Liver (tissue), 9 donors: Measurements from ENCODE around the gene RALGPS1. TPM values are rescaled to one million over a fixed set of nuclear protein-coding genes. Genes with fewer than 3 reads are reported as not detected.

ENCODE experiments used
- DNase-seq: peaks from one replicate; pipeline ENCODE4 v3.0.0-alpha.2; 2017; ENCODE audit warnings: low spot score
- H3K27ac ChIP-seq, 2 donors: one replicate each; pipeline ENCODE4 v1.7.0; 2013; ENCODE audit warnings: inconsistent platforms in 2 of 2, low read length in 2 of 2, control low read depth in 1 of 2, low read depth in 1 of 2, mild to moderate bottlenecking in 1 of 2
- H3K27me3 ChIP-seq, 4 donors: one replicate each; pipeline versions ENCODE4 v1.6.1 to v1.7.0; 2013; ENCODE audit warnings: low read length in 3 of 4, inconsistent platforms in 1 of 4, mild to moderate bottlenecking in 1 of 4, moderate library complexity in 1 of 4; ENCODE audit not compliant: control insufficient read depth in 4 of 4, insufficient read depth in 4 of 4
- H3K36me3 ChIP-seq, 4 donors: one replicate each; pipeline versions ENCODE4 v1.6.1 to v1.7.0; 2013; ENCODE audit warnings: low read length in 3 of 4, mild to moderate bottlenecking in 3 of 4, low read depth in 1 of 4, moderate library complexity in 1 of 4; ENCODE audit not compliant: control insufficient read depth in 4 of 4, insufficient read depth in 3 of 4
- H3K4me1 ChIP-seq, 4 donors: one replicate each; pipeline versions ENCODE4 v1.6.1 to v1.7.0; 2013; ENCODE audit warnings: low read length in 3 of 4, mild to moderate bottlenecking in 3 of 4, moderate library complexity in 1 of 4; ENCODE audit not compliant: control insufficient read depth in 4 of 4, insufficient read depth in 4 of 4
- H3K4me3 ChIP-seq, 3 donors: one replicate each; pipeline versions ENCODE4 v1.6.1 to v1.7.0; 2013; ENCODE audit warnings: low read length in 3 of 3, control low read depth in 1 of 3, low read depth in 1 of 3, mild to moderate bottlenecking in 1 of 3
- H3K9ac ChIP-seq, 2 donors: one replicate each; pipeline ENCODE4 v1.7.0; 2013; ENCODE audit warnings: low read length in 2 of 2, mild to moderate bottlenecking in 2 of 2, moderate library complexity in 2 of 2, control low read depth in 1 of 2, low read depth in 1 of 2
- H3K9me3 ChIP-seq, 4 donors: one replicate each; pipeline versions ENCODE4 v1.6.1 to v1.7.0; 2013; ENCODE audit warnings: low read length in 3 of 4; ENCODE audit not compliant: control insufficient read depth in 4 of 4
- ATF3 ChIP-seq: IDR thresholded peaks from 2 replicates; pipeline ENCODE4 v1.6.1; 2016; ENCODE audit warnings: antibody characterized with exemption
- CTCF ChIP-seq: fragments of 150-350 bp; IDR thresholded peaks from 2 replicates; pipeline ENCODE4 v1.5.1; 2017; ENCODE audit warnings: improper control_type of control experiment, low read depth, low read length; ENCODE audit not compliant: missing input control
- FOXA1 ChIP-seq: IDR thresholded peaks from 2 replicates; pipeline ENCODE4 v1.6.1; 2016; ENCODE audit warnings: antibody characterized with exemption
- HNF4A ChIP-seq, 2 donors: conservative IDR thresholded peaks; 2 replicates each; pipeline ENCODE4 v1.6.1; 2016; ENCODE audit warnings: antibody characterized with exemption in 2 of 2, mild to moderate bottlenecking in 2 of 2
- HNF4G ChIP-seq: IDR thresholded peaks from 2 replicates; pipeline ENCODE4 v1.6.1; 2016; ENCODE audit warnings: antibody characterized with exemption
- JUND ChIP-seq, 2 donors: IDR thresholded peaks; 2 replicates each; pipeline ENCODE4 v1.6.1; 2016; ENCODE audit warnings: antibody characterized with exemption in 2 of 2
- NR2F2 ChIP-seq: IDR thresholded peaks from 2 replicates; pipeline ENCODE4 v1.6.1; 2016; ENCODE audit warnings: antibody characterized with exemption
- RAD21 ChIP-seq, 2 donors: IDR thresholded peaks; 2 replicates each; pipeline ENCODE4 v1.6.1; 2016; ENCODE audit warnings: antibody characterized with exemption in 2 of 2, mild to moderate bottlenecking in 2 of 2
- SP1 ChIP-seq: IDR thresholded peaks from 2 replicates; pipeline ENCODE4 v1.6.1; 2018; ENCODE audit warnings: antibody characterized with exemption, mild to moderate bottlenecking
- YY1 ChIP-seq: IDR thresholded peaks from 2 replicates; pipeline ENCODE4 v1.6.1; 2016; ENCODE audit warnings: antibody characterized with exemption, mild to moderate bottlenecking
- WGBS: extraction: QIAGEN DNeasy Blood & Tissue Kit; methylation state at CpG from one replicate; pipeline ENCODE4 v1.1.7; 2013; 5-methylcytosine and 5-hydroxymethylcytosine counted together
- polyA plus RNA-seq, 2 donors: library from polyadenylated mRNA; stranded (reverse) in 1 of 2; unstranded in 1 of 2; fragments of 200-250 nt in 1 of 2; fragments of >200 nt in 1 of 2; fragmentation: Nextera tagmentation in 1 of 2; extraction: Ambion mirVana in 1 of 2; gene quantifications; one replicate each; pipeline versions ENCODE4 v1.2.1 to v1.2.3, GENCODE V29; 2013 to 2015
- total RNA-seq, 2 donors: library from RNA; depleted of rRNA; stranded (reverse); fragments of >200 nt; gene quantifications; one replicate each; pipeline ENCODE4 v1.2.3, GENCODE V29; 2014
- TF ChIP-seq, protein P1 (sequence below): IDR thresholded peaks from 2 replicates; pipeline ENCODE4 v1.6.1; 2016; ENCODE audit warnings: antibody characterized with exemption
- TF ChIP-seq, protein P2 (sequence below): IDR thresholded peaks from 2 replicates; pipeline ENCODE4 v1.6.1; 2016; ENCODE audit warnings: antibody characterized with exemption
- donor health status: healthy.
- donor health status: healthy.
- donor health status: healthy.
- donor health status: healthy.
- donor health status: healthy.

RALGPS1 gene
- total and polyA plus RNA-seq, 4 donors, result 1.4 to 2.7 (median 2.0) TPM

GRCh38 chr9:127219520-127219919, 304.9 kb downstream of the RALGPS1 start:
- TF ChIP-seq NR2F2 (no peak), ATF3 (no peak), SP1 (no peak)
- TF ChIP-seq, protein P1, sequence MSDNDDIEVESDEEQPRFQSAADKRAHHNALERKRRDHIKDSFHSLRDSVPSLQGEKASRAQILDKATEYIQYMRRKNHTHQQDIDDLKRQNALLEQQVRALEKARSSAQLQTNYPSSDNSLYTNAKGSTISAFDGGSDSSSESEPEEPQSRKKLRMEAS, result no peak
- no peak for DNase-seq
- Histone ChIP-seq H3K36me3 (no peaks in the 10 kb centered on the region), H3K4me3 (no peak overlapping the region), H3K9me3 (no peaks in the 10 kb centered on the region), H3K27ac (no peak overlapping the region), H3K9ac (no peak overlapping the region), H3K27me3 (no peaks in the 10 kb centered on the region), H3K4me1 (peaks cover 0 to 4% (median 3%) of the 10 kb centered on the region in 4 donors)
- WGBS, result 85% methylated on average over 6 of the region's 6 CpGs

DNA sequence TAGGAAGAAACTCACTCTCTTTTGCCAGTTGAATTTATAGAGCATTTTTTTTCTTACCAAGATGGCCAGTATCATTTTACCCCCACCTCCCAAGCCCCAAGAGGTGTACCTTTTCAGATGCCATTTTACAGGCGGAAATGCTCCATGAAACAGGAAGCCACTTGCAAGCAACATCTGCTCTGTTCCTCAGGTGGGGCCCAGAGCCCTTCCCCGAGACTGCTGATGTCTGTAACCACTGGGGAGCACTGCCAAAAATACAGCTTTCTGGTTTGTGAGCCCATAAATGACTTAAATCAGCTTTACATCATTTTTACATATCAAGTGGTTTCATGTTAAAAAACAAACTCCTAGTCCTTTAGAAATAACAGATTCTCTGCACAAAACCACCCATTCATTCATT, 307.1 kb downstream of the RALGPS1 start:
- Histone ChIP-seq H3K9ac (no peak overlapping the region), H3K27me3 (no peaks in the 10 kb centered on the region), H3K9me3 (no peaks in the 10 kb centered on the region), H3K36me3 (no peaks in the 10 kb centered on the region), H3K4me3 (no peak overlapping the region), H3K4me1 (peaks cover 0 to 13% (median 5%) of the 10 kb centered on the region in 4 donors), H3K27ac (no peak overlapping the region)
- no peak for DNase-seq
- TF ChIP-seq FOXA1 (no peak), SP1 (no peak), JUND (IDR thresholded peaks at IDR 0.05) (no peak), YY1 (no peak), CTCF (no peak), RAD21 (IDR thresholded peaks at IDR 0.05) (no peak), HNF4A (conservative IDR thresholded peaks at IDR 0.05) (no peak), ATF3 (no peak), HNF4G (no peak)
- TF ChIP-seq, protein P2, sequence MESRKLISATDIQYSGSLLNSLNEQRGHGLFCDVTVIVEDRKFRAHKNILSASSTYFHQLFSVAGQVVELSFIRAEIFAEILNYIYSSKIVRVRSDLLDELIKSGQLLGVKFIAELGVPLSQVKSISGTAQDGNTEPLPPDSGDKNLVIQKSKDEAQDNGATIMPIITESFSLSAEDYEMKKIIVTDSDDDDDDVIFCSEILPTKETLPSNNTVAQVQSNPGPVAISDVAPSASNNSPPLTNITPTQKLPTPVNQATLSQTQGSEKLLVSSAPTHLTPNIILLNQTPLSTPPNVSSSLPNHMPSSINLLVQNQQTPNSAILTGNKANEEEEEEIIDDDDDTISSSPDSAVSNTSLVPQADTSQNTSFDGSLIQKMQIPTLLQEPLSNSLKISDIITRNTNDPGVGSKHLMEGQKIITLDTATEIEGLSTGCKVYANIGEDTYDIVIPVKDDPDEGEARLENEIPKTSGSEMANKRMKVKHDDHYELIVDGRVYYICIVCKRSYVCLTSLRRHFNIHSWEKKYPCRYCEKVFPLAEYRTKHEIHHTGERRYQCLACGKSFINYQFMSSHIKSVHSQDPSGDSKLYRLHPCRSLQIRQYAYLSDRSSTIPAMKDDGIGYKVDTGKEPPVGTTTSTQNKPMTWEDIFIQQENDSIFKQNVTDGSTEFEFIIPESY, result no peak
- WGBS, result 74% methylated on average over 2 of the region's 2 CpGs

DNA sequence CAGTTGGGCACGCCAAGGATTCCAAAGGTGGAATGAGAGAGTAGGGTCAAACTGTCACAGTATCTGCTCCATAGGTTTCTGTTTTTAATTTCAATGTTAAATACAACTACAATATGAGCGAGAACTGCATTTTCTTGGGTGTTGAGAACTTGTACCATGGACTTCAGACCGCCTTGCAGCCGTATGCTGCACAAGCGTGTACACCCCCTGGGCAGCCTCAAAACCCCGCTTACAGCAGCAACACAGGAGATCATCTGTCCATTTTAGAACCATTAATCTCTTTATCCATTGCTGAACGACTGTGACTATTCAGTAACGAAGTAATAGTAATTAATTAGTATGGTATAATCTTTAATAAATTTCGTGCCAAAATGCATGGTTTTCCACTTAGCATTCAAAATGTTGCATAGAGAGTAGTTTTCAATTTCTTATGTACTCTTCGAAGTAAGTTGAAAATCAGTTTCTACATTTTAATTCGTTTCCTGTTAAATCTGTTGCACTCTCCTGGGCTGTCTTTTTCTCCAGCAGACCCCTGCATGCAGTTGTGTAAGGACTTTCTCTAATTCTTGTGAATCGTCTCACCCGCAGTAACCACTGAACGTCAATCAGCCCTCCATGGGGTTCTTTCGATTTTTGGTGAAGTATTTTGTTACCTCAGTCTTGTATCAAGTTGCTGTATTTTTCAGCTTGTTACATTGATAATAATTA, 308.0 kb downstream of the RALGPS1 start:
- no peak overlapping the region for H3K27ac ChIP-seq
- H3K9ac ChIP-seq, result no peak overlapping the region
- TF ChIP-seq RAD21 (IDR thresholded peaks at IDR 0.05) (no peak), JUND (IDR thresholded peaks at IDR 0.05) (no peak)
- TF ChIP-seq, protein P1, result no peak
- no peaks in the 10 kb centered on the region for H3K36me3 ChIP-seq
- 87% methylated on average over 15 of the region's 15 CpGs for WGBS
- peaks cover 0 to 13% (median 5%) of the 10 kb centered on the region in 4 donors for H3K4me1 ChIP-seq
- H3K27me3 ChIP-seq, result no peaks in the 10 kb centered on the region
- no peak overlapping the region for H3K4me3 ChIP-seq
- DNase-seq, result no peak
- no peaks in the 10 kb centered on the region for H3K9me3 ChIP-seq
